Psoas muscle (tissue), 8 donors: Measurements from ENCODE around the gene CREBL2. TPM values are rescaled to one million over a fixed set of nuclear protein-coding genes. Genes with fewer than 3 reads are reported as not detected.

Experiments
- ATAC-seq, 4 donors: fragments of 200-7000 bp; cut with Tn5 transposase; one replicate each; pipeline ENCODE4 v1.9.1; 2020; ENCODE audit warnings: moderate library complexity in 3 of 4, mild to moderate bottlenecking in 2 of 4
- DNase-seq, 2 donors: peaks; one replicate each; pipeline ENCODE4 v3.0.0-alpha.2; 2020
- H3K27ac ChIP-seq: fragments of 200-600 bp; one replicate; pipeline ENCODE4 v1.8.0; 2022
- H3K27me3 ChIP-seq, 3 donors: fragments of 200-600 bp in 1 of 3; one replicate each; pipeline versions ENCODE4 v1.6.1 to v1.8.0; 2013 to 2022; ENCODE audit warnings: low read length in 2 of 3, mild to moderate bottlenecking in 2 of 3, moderate library complexity in 1 of 3; ENCODE audit not compliant: insufficient read depth in 3 of 3
- H3K36me3 ChIP-seq, 2 donors: fragments of 200-600 bp in 1 of 2; one replicate each; pipeline versions ENCODE4 v1.6.1 to v1.8.0; 2013 to 2022; ENCODE audit warnings: low read depth in 1 of 2, mild to moderate bottlenecking in 1 of 2, moderate library complexity in 1 of 2; ENCODE audit not compliant: insufficient read depth in 1 of 2
- H3K4me1 ChIP-seq: fragments of 200-600 bp; one replicate; pipeline ENCODE4 v1.8.0; 2022
- H3K4me3 ChIP-seq: fragments of 200-600 bp; one replicate; pipeline ENCODE4 v1.8.0; 2022; ENCODE audit warnings: mild to moderate bottlenecking
- H3K9me3 ChIP-seq: fragments of 200-600 bp; one replicate; pipeline ENCODE4 v1.8.0; 2022
- CTCF ChIP-seq: fragments of 200-600 bp; IDR thresholded peaks from one replicate; pipeline ENCODE4 v1.8.0; 2022; ENCODE audit warnings: antibody characterized with exemption
- WGBS, 3 donors: extraction: QIAGEN DNeasy Blood & Tissue Kit; methylation state at CpG; one replicate each; pipeline versions ENCODE4 v1.1.6 to v1.1.7; 2013; 5-methylcytosine and 5-hydroxymethylcytosine counted together
- intact Hi-C, 2 donors: fragments of 100-400 bp; cut with DNase I; formaldehyde crosslinking; loops; one replicate each; pipeline versions ENCODE4 v1.11.0 to v1.14.2; 2022
- polyA plus RNA-seq, 3 donors: library from polyadenylated mRNA; stranded (reverse); fragments of 200-250 nt; gene quantifications; one replicate each; pipeline ENCODE4 v1.2.3, GENCODE V29; 2013
- total RNA-seq, 4 donors: library from RNA; stranded (reverse); fragmentation: NEBNext Ultra II Directional in 2 of 4; extraction: Animal tissue kit (Norgen Biotek cat#: 25700) in 2 of 4; gene quantifications; one replicate each; pipeline versions ENCODE4 v1.2.1 to v1.2.4, GENCODE V29; 2021 to 2023
- donor health status: healthy with polysubstance abuse.
- donor health status: DM: no; HTN: no; CAD: no; lungs with moderate emphysema.
- donor health status: Bipolar disorder and iron deficiency.
- donor health status: healthy.
- donor health status: DM: yes; HTN: yes; CAD: no.
- donor health status: DM: no; HTN: no; CAD: no.
- donor health status: DM: no; HTN: no; CAD: no.
- donor health status: DM: yes; HTN: yes; CAD: no.

CREBL2 gene
- total and polyA plus RNA-seq, 7 donors, result 4.0 to 16.4 (median 6.7) TPM

- ATAC-seq (peak in 1 of 4 donors; percentile 57), DNase-seq (no peak)
- intact Hi-C loops, result no loop called here
- TF ChIP-seq CTCF, result no peak
- Histone ChIP-seq H3K4me1 (no peaks in the 10 kb centered on the region), H3K27me3 (no peaks in the 10 kb centered on the region), H3K27ac (no peak overlapping the region), H3K36me3 (no peaks in the 10 kb centered on the region), H3K9me3 (no peaks in the 10 kb centered on the region), H3K4me3 (no peak overlapping the region)
- WGBS, 3 donors, result 41 to 54% (median 49%) methylated on average over 5 of the region's 5 CpGs
These were observed 78.1 kb downstream of the CREBL2 start for GRCh38 chr12:12689647-12690300.

- Histone ChIP-seq H3K9me3 (no peaks in the 10 kb centered on the region), H3K27ac (no peak overlapping the region), H3K4me3 (no peak overlapping the region), H3K4me1 (no peaks in the 10 kb centered on the region), H3K27me3 (no peaks in the 10 kb centered on the region), H3K36me3 (no peaks in the 10 kb centered on the region)
- intact Hi-C loops, result no loop called here
- DNase-seq (no peak), ATAC-seq (no peak)
- 84 to 92% (median 88%) methylated on average over 2 of the region's 2 CpGs for WGBS, 3 donors
- no peak for TF ChIP-seq CTCF
These were observed 79.9 kb downstream of the CREBL2 start for GRCh38 chr12:12691549-12691948.

- TF ChIP-seq CTCF, result no peak
- H3K27me3 ChIP-seq, result no peaks in the 10 kb centered on the region
- intact Hi-C loops, result no loop called here
- peaks cover 7% of the 10 kb centered on the region for H3K4me1 ChIP-seq
- WGBS, 3 donors, result 79 to 87% (median 82%) methylated on average over 3 of the region's 3 CpGs
- ATAC-seq, result no peak
- no peak overlapping the region for H3K4me3 ChIP-seq
- no peak for DNase-seq
- H3K36me3 ChIP-seq, result no peaks in the 10 kb centered on the region
- H3K27ac ChIP-seq, result no peak overlapping the region
- no peaks in the 10 kb centered on the region for H3K9me3 ChIP-seq
These were observed 81.5 kb downstream of the CREBL2 start for GRCh38 chr12:12693111-12693671.

Other genes starting within 250 kb of the CREBL2 start
- gene DUSP16, start 49.0 kb upstream of the CREBL2 start, total RNA-seq, result 10 to 100 TPM; 14.2 to 23.8 (median 19.7) TPM
- gene DUSP16, start 49.0 kb upstream of the CREBL2 start, polyA plus RNA-seq, result 1 to 10 TPM; 3.3 to 8.4 (median 4.5) TPM
- gene GPR19, start 84.3 kb downstream of the CREBL2 start, total RNA-seq, result not detected
- under 1 TPM in 1 of 3 donors, not detected in 2; 0.38 TPM for gene GPR19, start 84.3 kb downstream of the CREBL2 start, polyA plus RNA-seq
- 10 to 100 TPM; 32.2 to 61.0 (median 38.0) TPM for gene CDKN1B, start 105.5 kb downstream of the CREBL2 start, total RNA-seq
- gene CDKN1B, start 105.5 kb downstream of the CREBL2 start, polyA plus RNA-seq, result 10 to 100 TPM; 20.7 to 62.8 (median 42.4) TPM
- 10 to 100 TPM in 3 of 4 donors, 1 to 10 TPM in 1; 6.1 to 22.6 (median 15.3) TPM for gene APOLD1, start 173.8 kb downstream of the CREBL2 start, total RNA-seq
- 10 to 100 TPM; 13.9 to 19.8 (median 17.0) TPM for gene APOLD1, start 173.8 kb downstream of the CREBL2 start, polyA plus RNA-seq
- gene DDX47, start 201.5 kb downstream of the CREBL2 start, total RNA-seq, result 10 to 100 TPM; 39.6 to 51.4 (median 45.7) TPM
- gene DDX47, start 201.5 kb downstream of the CREBL2 start, polyA plus RNA-seq, result 10 to 100 TPM; 44.5 to 69.5 (median 65.4) TPM